H9 (cell line): Measurements from ENCODE around the gene ABL2. TPM values are rescaled to one million over a fixed set of nuclear protein-coding genes. Genes with fewer than 3 reads are reported as not detected.

Source experiments
- DNase-seq: peaks from one replicate; pipeline ENCODE4 v3.0.0-alpha.2; 2017
- H2AFZ ChIP-seq: one replicate; pipeline ENCODE4 v1.6.1; 2013; ENCODE audit warnings: mild to moderate bottlenecking, low read length, control low read depth, moderate library complexity
- H2AK5ac ChIP-seq: 2 replicates; pipeline ENCODE4 v1.6.1; 2013; ENCODE audit warnings: low read length, control low read depth, mixed read lengths; ENCODE audit not compliant: insufficient read length
- H2BK120ac ChIP-seq: one replicate; pipeline ENCODE4 v1.6.1; 2013; ENCODE audit warnings: low read depth, mild to moderate bottlenecking, low read length, control low read depth, inconsistent platforms; ENCODE audit not compliant: poor library complexity, severe bottlenecking
- H2BK12ac ChIP-seq: 2 replicates; pipeline ENCODE4 v1.6.1; 2013; ENCODE audit warnings: low read length, control low read depth, mixed read lengths, low read depth; ENCODE audit not compliant: insufficient read length
- H2BK15ac ChIP-seq: 2 replicates; pipeline ENCODE4 v1.6.1; 2013; ENCODE audit warnings: low read depth, low read length, control low read depth
- H2BK20ac ChIP-seq: one replicate; pipeline ENCODE4 v1.6.1; 2013; ENCODE audit warnings: low read depth, mild to moderate bottlenecking, low read length, control low read depth, inconsistent platforms; ENCODE audit not compliant: poor library complexity, severe bottlenecking
- H2BK5ac ChIP-seq: 2 replicates; pipeline ENCODE4 v1.6.1; 2013; ENCODE audit warnings: low read length, control low read depth, mixed read lengths; ENCODE audit not compliant: insufficient read length
- H3K14ac ChIP-seq: 2 replicates; pipeline ENCODE4 v1.6.1; 2013; ENCODE audit warnings: low read length, control low read depth; ENCODE audit not compliant: insufficient read depth
- H3K18ac ChIP-seq: 2 replicates; pipeline ENCODE4 v1.6.1; 2013; ENCODE audit warnings: low read depth, mild to moderate bottlenecking, mixed read lengths, low read length, control low read depth; ENCODE audit not compliant: insufficient read length
- H3K23ac ChIP-seq: 2 replicates; pipeline ENCODE4 v1.6.1; 2013; ENCODE audit warnings: low read length, control low read depth, mixed read lengths, low read depth; ENCODE audit not compliant: insufficient read length
- H3K23me2 ChIP-seq: 2 replicates; pipeline ENCODE4 v1.6.1; 2013; ENCODE audit warnings: low read depth, mild to moderate bottlenecking, mixed read lengths, low read length, control low read depth; ENCODE audit not compliant: insufficient read length, poor library complexity, severe bottlenecking
- H3K27ac ChIP-seq: 2 replicates; pipeline ENCODE4 v1.5.1; 2013; ENCODE audit warnings: low read length, control low read depth, mixed read lengths, low read depth; ENCODE audit not compliant: insufficient read length
- H3K27me3 ChIP-seq: 2 replicates; pipeline ENCODE4 v1.6.1; 2013; ENCODE audit warnings: low read length, control low read depth, inconsistent platforms; ENCODE audit not compliant: insufficient read depth
- H3K4ac ChIP-seq: 2 replicates; pipeline ENCODE4 v1.6.1; 2013; ENCODE audit warnings: low read depth, mild to moderate bottlenecking, control low read depth, inconsistent platforms, low read length, moderate library complexity
- H3K4me1 ChIP-seq: 2 replicates; pipeline ENCODE4 v1.6.1; 2013; ENCODE audit warnings: low read length, control low read depth, inconsistent platforms; ENCODE audit not compliant: insufficient read depth
- H3K4me2 ChIP-seq: 2 replicates; pipeline ENCODE4 v1.6.1; 2013; ENCODE audit warnings: low read length, control low read depth, mixed read lengths; ENCODE audit not compliant: insufficient read length, insufficient read depth
- H3K56ac ChIP-seq: 2 replicates; pipeline ENCODE4 v1.6.1; 2013; ENCODE audit warnings: low read depth, mild to moderate bottlenecking, mixed read lengths, low read length, control low read depth; ENCODE audit not compliant: insufficient read length
- H3K79me1 ChIP-seq: 2 replicates; pipeline ENCODE4 v1.6.1; 2013; ENCODE audit warnings: low read depth, mild to moderate bottlenecking, moderate library complexity, low read length, control low read depth, inconsistent platforms; ENCODE audit not compliant: insufficient read depth, poor library complexity, severe bottlenecking
- H3K79me2 ChIP-seq: 2 replicates; pipeline ENCODE4 v1.6.1; 2013; ENCODE audit warnings: low read length, control low read depth, inconsistent platforms; ENCODE audit not compliant: insufficient read depth
- H3K9ac ChIP-seq: 2 replicates; pipeline ENCODE4 v1.6.1; 2013; ENCODE audit warnings: low read length, control low read depth, mixed read lengths; ENCODE audit not compliant: insufficient read length; ENCODE audit errors: extremely low read depth
- H3K9me3 ChIP-seq: one replicate; pipeline ENCODE4 v1.6.1; 2013; ENCODE audit warnings: low read depth, low read length, inconsistent platforms; ENCODE audit not compliant: control insufficient read depth
- H3T11ph ChIP-seq: one replicate; pipeline ENCODE4 v1.6.1; 2013; ENCODE audit warnings: mild to moderate bottlenecking, low read length, control low read depth, inconsistent platforms
- H4K20me1 ChIP-seq: one replicate; pipeline ENCODE4 v1.6.1; 2013; ENCODE audit not compliant: control insufficient read depth, insufficient read length, insufficient read depth
- H4K5ac ChIP-seq: 2 replicates; pipeline ENCODE4 v1.6.1; 2013; ENCODE audit warnings: low read depth, mild to moderate bottlenecking, mixed read lengths, low read length, control low read depth; ENCODE audit not compliant: insufficient read length
- H4K8ac ChIP-seq: replicated peaks from 2 replicates; pipeline ENCODE4 v1.6.1; 2013; ENCODE audit warnings: low read length, control low read depth, mixed read lengths, low read depth; ENCODE audit not compliant: insufficient read length
- H4K91ac ChIP-seq: 2 replicates; pipeline ENCODE4 v1.6.1; 2013; ENCODE audit warnings: low read depth, mild to moderate bottlenecking, moderate library complexity, mixed read lengths, low read length, control low read depth; ENCODE audit not compliant: insufficient read length
- H3K27ac Mint-ChIP-seq, 3 experiments: 2 replicates in 2 of 3; 3 replicates in 1 of 3; pipeline ENCODE4 v1.8.0; 2020 to 2021; ENCODE audit warnings: mixed read lengths in 3 of 3, mild to moderate bottlenecking in 1 of 3, moderate library complexity in 1 of 3
- H3K27me3 Mint-ChIP-seq: 2 replicates; pipeline ENCODE4 v1.8.0; 2021; ENCODE audit warnings: low read depth, mild to moderate bottlenecking, moderate library complexity, mixed read lengths
- H3K36me3 Mint-ChIP-seq, 3 experiments: 2 replicates in 2 of 3; 3 replicates in 1 of 3; pipeline ENCODE4 v1.8.0; 2020 to 2021; ENCODE audit warnings: low read depth in 3 of 3, mixed read lengths in 3 of 3; ENCODE audit not compliant: insufficient read depth in 1 of 3
- H3K4me1 Mint-ChIP-seq, 2 experiments: 2 replicates each; pipeline ENCODE4 v1.8.0; 2020; ENCODE audit warnings: mixed read lengths in 2 of 2
- H3K4me3 Mint-ChIP-seq, 2 experiments: 2 replicates in 1 of 2; 3 replicates in 1 of 2; pipeline ENCODE4 v1.8.0; 2020 to 2021; ENCODE audit warnings: mild to moderate bottlenecking in 2 of 2, mixed read lengths in 2 of 2, moderate library complexity in 1 of 2
- H3K9me3 Mint-ChIP-seq, 2 experiments: 2 replicates in 1 of 2; 3 replicates in 1 of 2; pipeline ENCODE4 v1.8.0; 2020; ENCODE audit warnings: mild to moderate bottlenecking in 2 of 2, mixed read lengths in 2 of 2, moderate library complexity in 1 of 2
- CTCF ChIP-seq: fragments of 200-600 bp; sonication (generic); conservative IDR thresholded peaks from 3 replicates; pipeline ENCODE4 v1.8.0; 2021; ENCODE audit warnings: antibody characterized with exemption, mild to moderate bottlenecking
- WGBS: extraction: QIAGEN DNeasy Blood & Tissue Kit; methylation state at CpG from one replicate; pipeline ENCODE4 v1.1.7; 2013; ENCODE audit warnings: missing lambda C conversion rate, low lambda C conversion rate, mixed read lengths; ENCODE audit not compliant: insufficient read length; ENCODE audit errors: extremely low coverage; 5-methylcytosine and 5-hydroxymethylcytosine counted together
- total RNA-seq: library from RNA; stranded (reverse); gene quantifications from 2 replicates; pipeline ENCODE4 v1.2.1, GENCODE V29; 2021

ABL2 gene
- total RNA-seq, 1 experiment from 2014 or later, result 21.2 TPM

DNA sequence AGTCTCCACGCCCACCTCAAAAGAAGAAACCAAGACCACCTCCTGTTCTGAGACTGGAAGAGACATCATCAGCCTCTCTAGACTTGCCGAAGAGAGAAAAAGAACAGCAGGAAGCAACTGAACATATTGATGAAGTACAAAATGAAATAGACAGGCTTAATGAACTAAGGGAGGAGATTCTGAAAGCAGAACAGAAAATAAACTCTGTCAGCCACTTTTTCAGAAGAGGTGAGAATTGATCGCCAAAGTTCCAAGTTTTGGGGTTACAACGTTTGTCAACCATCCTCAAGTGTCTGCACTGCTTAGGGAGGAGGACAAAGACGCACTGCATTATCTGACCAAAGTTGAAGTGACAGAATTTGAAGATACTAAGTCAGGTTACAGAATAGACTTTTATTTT, 45.6 kb downstream of the ABL2 start:
- H2AFZ ChIP-seq, result no peak overlapping the region
- H2BK20ac ChIP-seq, result no peak overlapping the region
- Mint-ChIP-seq H3K27me3 (no peaks in the 10 kb centered on the region), H3K9me3 (no peaks in the 10 kb centered on the region), H3K27ac (no peak overlapping the region), H3K4me1 (no peaks in the 10 kb centered on the region), H3K4me3 (no peak overlapping the region), H3K36me3 (peaks cover 0 to 3% (median 0%) of the 10 kb centered on the region in 3 experiments; a peak in 1 of 7 replicates)
- no peaks in the 10 kb centered on the region for H3K79me2 ChIP-seq
- no peak overlapping the region for H3K56ac ChIP-seq
- no peak overlapping the region for H3K9ac ChIP-seq
- H2AK5ac ChIP-seq, result no peak overlapping the region
- no peak overlapping the region for H4K5ac ChIP-seq
- H3K23ac ChIP-seq, result no peak overlapping the region
- no peaks in the 10 kb centered on the region for H3K9me3 ChIP-seq
- H3K4me2 ChIP-seq, result no peak overlapping the region
- no peak overlapping the region for H3K27ac ChIP-seq
- H3K23me2 ChIP-seq, result no peaks in the 10 kb centered on the region
- no peak overlapping the region for H3K18ac ChIP-seq
- no peak overlapping the region for H3K14ac ChIP-seq
- H3K4me1 ChIP-seq, result no peaks in the 10 kb centered on the region
- no peaks in the 10 kb centered on the region for H3K27me3 ChIP-seq
- no CpG with 5 or more reads among the region's 5 CpGs for WGBS
- H4K91ac ChIP-seq, result no peak overlapping the region
- H4K20me1 ChIP-seq, result no peaks in the 10 kb centered on the region
- no peak overlapping the region for H2BK5ac ChIP-seq
- TF ChIP-seq CTCF, result no peak
- no peak overlapping the region for H2BK12ac ChIP-seq
- H3K79me1 ChIP-seq, result peaks cover 8% of the 10 kb centered on the region
- H4K8ac ChIP-seq, result no peak overlapping the region
- no peak overlapping the region; the same call in 1 of the 2 replicates for H2BK15ac ChIP-seq
- DNase-seq, result no peak
- no peak overlapping the region for H3T11ph ChIP-seq
- no peak overlapping the region for H3K4ac ChIP-seq
- H2BK120ac ChIP-seq, result no peak overlapping the region
